Pulmonary artery endothelial cell (primary cell): ENCODE data around the gene PNPLA8. TPM values are rescaled to one million over a fixed set of nuclear protein-coding genes. Genes with fewer than 3 reads are reported as not detected.

Source experiments
- DNase-seq: peaks from one replicate; pipeline ENCODE4 v3.0.0-alpha.2; 2011; ENCODE audit warnings: low read depth, low spot score
- total RNA-seq: library from RNA; depleted of rRNA; stranded (reverse); fragments of >200 nt; gene quantifications from 2 replicates; pipeline ENCODE4 v1.2.3, GENCODE V29; 2014

PNPLA8 gene
- total RNA-seq, 1 donor from 2014 or later, result 26.7 TPM

DNA sequence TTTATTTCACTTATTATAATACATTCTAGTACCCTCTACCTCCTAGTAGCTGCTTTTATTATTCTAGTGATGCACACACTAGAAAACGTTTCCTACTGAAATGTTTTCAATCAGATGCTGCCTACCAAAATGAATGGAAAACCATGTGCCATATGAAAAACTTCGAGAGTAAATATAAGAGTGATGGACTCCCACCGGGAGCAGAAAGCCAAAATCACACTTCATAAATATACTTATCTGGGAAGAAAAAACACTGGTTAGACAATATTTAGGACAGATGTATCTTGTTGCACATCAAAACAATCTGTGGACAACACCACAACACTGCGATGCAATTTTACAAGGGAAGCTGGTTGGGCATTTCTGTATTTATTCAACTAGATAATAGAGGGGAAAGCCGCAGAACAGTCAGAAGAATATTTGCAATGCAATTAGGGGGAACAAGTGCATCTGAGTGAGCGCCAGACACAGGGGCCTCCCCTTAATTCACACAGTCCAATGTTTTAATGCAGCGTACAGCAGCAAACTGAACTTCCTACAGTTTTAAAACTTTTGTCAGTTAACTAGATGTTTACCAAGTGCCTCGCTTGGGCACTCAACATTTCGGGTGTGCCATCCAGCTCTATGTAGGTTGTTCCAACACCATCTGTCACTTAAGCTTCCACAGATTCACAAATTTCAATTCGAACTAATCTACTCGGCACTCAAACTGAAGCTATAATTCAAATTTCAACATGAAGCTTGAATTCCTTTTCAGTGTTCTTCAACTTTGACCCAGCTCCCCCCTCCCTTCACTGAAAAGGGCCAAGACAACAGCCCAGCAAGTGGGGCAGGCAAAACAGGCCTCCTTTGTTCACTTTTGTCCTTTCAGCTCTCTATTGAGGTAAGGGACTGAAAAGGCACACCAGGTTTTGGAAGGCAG is 77.1 kb downstream of the PNPLA8 start:
- DNase-seq, result no peak

- DNase-seq, result no peak
Measured at GRCh38 chr7:108442039-108442568, 83.8 kb downstream of the PNPLA8 start.

GRCh38 chr7:108441392-108441955 is 84.5 kb downstream of the PNPLA8 start:
- DNase-seq, result no peak

DNA sequence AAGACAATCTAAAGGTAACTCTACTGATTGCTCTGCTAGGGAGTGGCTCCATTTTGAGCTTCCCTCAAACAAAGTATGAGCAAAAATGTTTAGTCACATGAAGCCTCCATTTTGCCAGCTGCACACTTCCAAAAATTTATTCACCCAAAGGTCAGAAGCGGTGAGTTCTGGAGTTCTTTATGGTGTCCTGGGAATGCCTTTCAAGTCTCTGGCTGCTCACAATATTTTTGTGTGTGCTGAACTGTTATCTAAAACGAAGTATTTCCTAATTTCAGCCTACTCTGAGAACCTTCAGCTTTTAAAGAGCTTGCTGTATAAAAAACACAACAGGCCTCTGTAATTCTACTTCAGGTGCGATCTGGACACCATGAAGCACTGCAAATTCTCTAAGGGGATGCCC is 85.3 kb downstream of the PNPLA8 start:
- DNase-seq, result no peak

- no peak for DNase-seq
Measured at GRCh38 chr7:108436906-108437305, 89.0 kb downstream of the PNPLA8 start.

DNA sequence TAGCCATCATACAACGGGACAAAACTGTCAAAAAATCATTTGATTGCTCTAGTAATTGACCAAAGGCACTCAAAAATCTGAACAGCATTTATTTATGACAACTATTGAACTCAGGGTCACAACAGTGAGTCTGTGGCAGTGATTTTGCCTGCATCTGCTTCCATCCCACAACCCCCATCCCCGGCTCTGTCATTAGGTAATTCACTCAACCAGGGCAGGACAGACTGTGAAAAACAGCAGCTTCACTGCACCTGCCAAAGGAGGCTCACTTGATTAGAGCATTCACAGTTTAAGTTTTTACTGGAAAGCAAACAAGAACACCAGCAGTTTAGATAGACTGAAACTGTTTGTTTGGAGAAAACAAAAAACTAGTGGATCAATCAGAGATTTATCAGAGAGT is 91.9 kb downstream of the PNPLA8 start:
- no peak for DNase-seq

- no peak for DNase-seq
Measured at GRCh38 chr7:108431099-108431498, 94.8 kb downstream of the PNPLA8 start.

- DNase-seq, result no peak
Measured at GRCh38 chr7:108430664-108431063, 95.3 kb downstream of the PNPLA8 start.

GRCh38 chr7:108427766-108428165 is 98.2 kb downstream of the PNPLA8 start:
- no peak for DNase-seq

GRCh38 chr7:108425714-108426275 is 100.1 kb downstream of the PNPLA8 start:
- no peak for DNase-seq

GRCh38 chr7:108424013-108424412 is 101.9 kb downstream of the PNPLA8 start:
- DNase-seq, result no peak

DNA sequence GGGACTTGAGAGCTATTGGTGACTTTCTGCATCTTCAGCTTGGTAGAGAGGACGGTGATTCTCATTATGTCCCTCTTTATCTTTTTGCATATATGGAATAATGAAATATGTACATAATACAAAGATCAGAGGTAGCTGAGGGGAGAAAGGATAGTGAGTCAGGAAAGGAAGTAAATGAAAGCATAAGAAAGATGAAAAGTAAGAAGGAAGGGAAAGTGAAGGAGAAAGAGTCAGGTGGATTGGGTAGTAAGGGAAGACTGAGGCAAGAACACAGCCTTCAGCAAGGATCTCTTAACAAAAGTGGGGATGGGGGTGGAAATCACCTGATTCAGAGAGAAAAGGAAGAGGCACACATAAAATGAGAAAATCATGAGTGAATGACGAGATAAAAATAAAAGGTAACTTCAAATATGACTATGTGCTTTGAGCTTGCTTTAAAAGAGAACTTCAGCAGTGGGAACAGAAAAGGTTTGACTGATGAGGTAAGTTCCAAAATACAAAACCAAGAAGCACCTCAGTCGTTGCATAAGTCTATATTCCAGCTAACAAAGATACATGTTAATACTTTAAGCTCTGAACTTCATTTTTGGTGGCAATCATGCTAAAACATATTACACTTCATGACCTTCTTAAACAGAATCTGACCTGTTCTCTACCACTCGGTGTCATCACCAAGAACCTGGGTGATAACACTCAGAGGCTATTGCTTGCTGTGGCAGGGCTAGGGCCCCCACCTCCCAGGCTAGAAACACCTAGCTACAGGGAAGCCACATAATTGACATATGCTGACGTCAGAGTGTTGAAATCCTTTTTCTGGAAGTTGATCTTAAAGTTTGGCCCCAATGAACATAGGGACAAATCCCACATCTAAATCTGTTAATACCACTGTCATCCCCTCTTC is 102.6 kb downstream of the PNPLA8 start:
- no peak for DNase-seq

- DNase-seq, result no peak
Measured at GRCh38 chr7:108421720-108422331, 104.1 kb downstream of the PNPLA8 start.

Other genes with a start within 250 kb of the PNPLA8 start
- 59.2 and 87.2 TPM in 2 replicates for gene NRCAM, start 69.7 kb downstream of the PNPLA8 start, total RNA-seq
- 12.8 and 17.7 TPM in 2 replicates for gene THAP5, start 43.6 kb upstream of the PNPLA8 start, total RNA-seq
- 28.8 and 53.6 TPM in 2 replicates for gene DNAJB9, start 43.7 kb upstream of the PNPLA8 start, total RNA-seq